Heart right ventricle (tissue), 16 donors: ENCODE measurements around the gene ABLIM2. TPM values are rescaled to one million over a fixed set of nuclear protein-coding genes. Genes with fewer than 3 reads are reported as not detected.
A peak's percentile ranks its signal among the peaks of the same experiment; 100 is the strongest.

Experiments used
- ATAC-seq, 8 donors: fragments of 200-7000 bp; cut with Tn5 transposase; one replicate each; pipeline ENCODE4 v1.9.1; 2020; ENCODE audit warnings: mild to moderate bottlenecking in 8 of 8, moderate library complexity in 8 of 8, moderate number of reproducible peaks in 1 of 8
- DNase-seq, 2 donors: peaks; one replicate each; pipeline ENCODE4 v3.0.0-alpha.2; 2020
- H3K27ac ChIP-seq, 10 donors: fragments of 200-600 bp; sonication (generic) in 2 of 10; one replicate each; pipeline versions ENCODE4 v1.5.0 to v1.8.0; 2020 to 2022; ENCODE audit warnings: mild to moderate bottlenecking in 3 of 10
- H3K27me3 ChIP-seq, 7 donors: fragments of 200-600 bp; one replicate each; pipeline ENCODE4 v1.8.0; 2021 to 2022; ENCODE audit warnings: mild to moderate bottlenecking in 2 of 7
- H3K36me3 ChIP-seq, 9 donors: fragments of 200-600 bp; sonication (generic) in 1 of 9; one replicate each; pipeline versions ENCODE4 v1.5.0 to v1.8.0; 2020 to 2022; ENCODE audit warnings: mild to moderate bottlenecking in 2 of 9
- H3K4me1 ChIP-seq, 9 donors: fragments of 200-600 bp; sonication (generic) in 1 of 9; one replicate each; pipeline versions ENCODE4 v1.5.0 to v1.8.0; 2020 to 2022; ENCODE audit warnings: mild to moderate bottlenecking in 4 of 9
- H3K4me3 ChIP-seq, 10 donors: fragments of 200-600 bp; sonication (generic) in 2 of 10; one replicate each; pipeline versions ENCODE4 v1.5.0 to v1.8.0; 2020 to 2022; ENCODE audit warnings: mild to moderate bottlenecking in 7 of 10, moderate library complexity in 2 of 10
- H3K9me3 ChIP-seq, 11 donors: fragments of 200-600 bp in 10 of 11; sonication (generic) in 2 of 11; one replicate each; pipeline versions ENCODE4 v1.5.0 to v1.8.0; 2013 to 2022; ENCODE audit warnings: mild to moderate bottlenecking in 2 of 11, control low read depth in 1 of 11, moderate library complexity in 1 of 11
- WGBS, 2 donors: extraction: QIAGEN DNeasy Blood & Tissue Kit; methylation state at CpG; one replicate each; pipeline ENCODE4 v1.1.7; 2013; ENCODE audit warnings: inconsistent platforms in 1 of 2; 5-methylcytosine and 5-hydroxymethylcytosine counted together
- intact Hi-C, 10 donors: fragments of 100-400 bp; cut with DNase I; formaldehyde crosslinking; loops; one replicate each; pipeline versions ENCODE4 v1.11.1 to v1.14.2; 2022
- long read RNA-seq, 3 donors: library from polyadenylated mRNA; unstranded; transcript quantifications; one replicate each; pipeline ENCODE4 v2.0.0, GENCODE V29; 2020 to 2021
- polyA plus RNA-seq, 2 donors: library from polyadenylated mRNA; stranded (reverse); fragments of 200-250 nt; gene quantifications; one replicate each; pipeline ENCODE4 v1.2.3, GENCODE V29; 2013
- total RNA-seq, 10 donors: library from RNA; stranded (reverse); fragmentation: NEBNext Ultra II Directional in 3 of 10; extraction: Animal tissue kit (Norgen Biotek cat#: 25700) in 3 of 10; gene quantifications; one replicate each; pipeline versions ENCODE4 v1.2.1 to v1.2.4, GENCODE V29; 2021 to 2023
- TF ChIP-seq, protein P1 (sequence below), 9 donors: fragments of 200-600 bp; sonication (generic) in 2 of 9; IDR thresholded peaks; one replicate each; pipeline versions ENCODE4 v1.5.0 to v1.8.0; 2021 to 2022; ENCODE audit warnings: antibody characterized with exemption in 9 of 9, mild to moderate bottlenecking in 5 of 9, moderate library complexity in 1 of 9
- donor health status: Arrhythmogenic right ventricular cardiomyopathy.
- donor health status: ischemic (EF 13 %, LVEDD 7.1; RV severe dilation, severe dysfunction).
- donor health status: healthy with polysubstance abuse.
- donor health status: DM: no; HTN: yes; CAD: no.
- donor health status: DM: no; HTN: no; CAD: no.
- donor health status: ischemic (EF 25% LVEDD 6.9; RV normal size, moderate dysfunction).
- donor health status: ischemic (EF 25% LVEDD 5.7; RV mildly dilated, moderate dysfunction).
- donor health status: healthy.
- donor health status: DM: yes; HTN: yes; CAD: no.
- donor health status: Ischemic cardiomyopathy.
- donor health status: ischemic (EF 35%, LVEDD 5.7; RV mildly dilated, moderate dysfunction).
- donor health status: nonischemic (EF 11% LVEDD 7.7; RV severe dilation, severe dysfunction).
- donor health status: DM: yes; HTN: yes; CAD: no.
- donor health status: PGD.
- donor health status: ischemic (EF 29% LVEDD 5.4; RV normal size, mild dysfunction).
- donor health status: nonischemic (EF 23%, LVEDD 6.1; RV moderate dilation, normal function).

The ABLIM2 gene
- total RNA-seq (10 to 100 TPM; 11.6 to 27.8 (median 17.7) TPM), polyA plus RNA-seq (1 to 10 TPM; 7.2 to 9.1 TPM)
- long read RNA-seq, donor 1, partial matches to known transcripts, result 1 of 4 reads
- long read RNA-seq, donor 1, other reads (novel, unspliced or antisense), result 3 of 4 reads
- long read RNA-seq, donor 2, partial matches to known transcripts, result 1 of 10 reads
- long read RNA-seq, donor 2, other reads (novel, unspliced or antisense), result 9 of 10 reads
- long read RNA-seq, donor 3, partial matches to known transcripts, result 5 of 7 reads
- long read RNA-seq, donor 3, other reads (novel, unspliced or antisense), result 2 of 7 reads

DNA sequence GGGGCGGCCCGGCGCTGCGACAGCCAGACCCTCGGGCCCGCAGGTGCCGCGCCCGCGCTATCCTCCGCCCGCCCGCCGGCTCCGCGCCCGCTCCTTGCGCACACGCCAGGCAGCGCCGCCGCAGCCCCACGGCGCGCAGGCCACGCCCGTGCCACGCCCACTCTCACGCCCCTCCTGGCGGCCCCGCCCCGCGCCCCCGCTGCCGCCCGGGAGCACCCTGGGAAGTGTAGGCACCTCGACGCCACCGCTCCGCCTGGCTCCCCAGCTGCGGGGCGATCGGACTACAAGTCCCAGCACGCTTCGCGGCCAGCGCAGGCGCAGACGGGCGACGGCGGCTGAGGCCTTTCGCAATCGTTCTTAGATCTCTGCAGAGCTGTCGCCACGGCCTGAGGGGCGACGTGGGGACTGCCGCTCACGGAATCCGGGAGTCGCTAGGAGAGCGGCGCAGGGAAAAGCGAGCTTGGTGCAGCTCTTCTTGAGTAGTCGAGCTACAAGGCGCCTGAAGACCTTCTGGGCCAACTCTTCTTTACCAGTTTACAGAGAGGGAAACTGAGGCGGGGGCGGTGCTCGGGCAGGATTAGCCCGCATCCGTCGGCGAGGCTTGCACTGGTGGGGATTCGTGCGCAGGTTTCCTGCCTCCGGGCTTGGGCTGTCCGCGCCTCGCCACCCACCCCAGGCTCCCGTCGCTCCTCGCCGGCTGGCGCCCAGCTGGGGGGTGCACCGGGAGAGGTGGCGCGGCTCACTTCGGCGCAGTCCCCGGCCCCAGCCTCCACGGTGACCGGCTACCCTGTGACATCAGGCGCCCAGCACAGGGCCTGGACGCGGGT is at the start of gene ABLIM2:
ABLIM2 (minus strand) TSS at position 104 of the 827 bp plus-strand sequence. CDS start 124 bp downstream, outside the sequence.
- TF ChIP-seq, protein P1, sequence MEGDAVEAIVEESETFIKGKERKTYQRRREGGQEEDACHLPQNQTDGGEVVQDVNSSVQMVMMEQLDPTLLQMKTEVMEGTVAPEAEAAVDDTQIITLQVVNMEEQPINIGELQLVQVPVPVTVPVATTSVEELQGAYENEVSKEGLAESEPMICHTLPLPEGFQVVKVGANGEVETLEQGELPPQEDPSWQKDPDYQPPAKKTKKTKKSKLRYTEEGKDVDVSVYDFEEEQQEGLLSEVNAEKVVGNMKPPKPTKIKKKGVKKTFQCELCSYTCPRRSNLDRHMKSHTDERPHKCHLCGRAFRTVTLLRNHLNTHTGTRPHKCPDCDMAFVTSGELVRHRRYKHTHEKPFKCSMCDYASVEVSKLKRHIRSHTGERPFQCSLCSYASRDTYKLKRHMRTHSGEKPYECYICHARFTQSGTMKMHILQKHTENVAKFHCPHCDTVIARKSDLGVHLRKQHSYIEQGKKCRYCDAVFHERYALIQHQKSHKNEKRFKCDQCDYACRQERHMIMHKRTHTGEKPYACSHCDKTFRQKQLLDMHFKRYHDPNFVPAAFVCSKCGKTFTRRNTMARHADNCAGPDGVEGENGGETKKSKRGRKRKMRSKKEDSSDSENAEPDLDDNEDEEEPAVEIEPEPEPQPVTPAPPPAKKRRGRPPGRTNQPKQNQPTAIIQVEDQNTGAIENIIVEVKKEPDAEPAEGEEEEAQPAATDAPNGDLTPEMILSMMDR (IDR thresholded peaks at IDR 0.05), result peak in 1 of 9 donors; percentile 14
- peak within 1 kb of the TSS in 9 of 10 donors; percentile 36 to 87 (median 82) for H3K27ac ChIP-seq
- peak; percentile 97 to 99 for DNase-seq
- peak within 1 kb of the TSS; percentile 59 to 97 (median 90) for H3K4me3 ChIP-seq
- intact Hi-C loops, result loop anchor here in 1 of 10 donors (5.0 kb wide), 1 partner anchor 107 kb away; no protein-coding TSS in a partner anchor
- H3K4me1 ChIP-seq, result peaks cover 9 to 35% (median 23%) of the 10 kb centered on the region in 9 donors
- H3K9me3 ChIP-seq, result no peaks in the 10 kb centered on the region
- WGBS, 2 donors, result 0% methylated on average over 94 to 96 of the region's 96 CpGs
- no peaks in the 10 kb centered on the region for H3K36me3 ChIP-seq
- H3K27me3 ChIP-seq, result peaks cover 0 to 22% (median 6%) of the 10 kb centered on the region in 7 donors
- peak; percentile 95 to 99 (median 98) for ATAC-seq

DNA sequence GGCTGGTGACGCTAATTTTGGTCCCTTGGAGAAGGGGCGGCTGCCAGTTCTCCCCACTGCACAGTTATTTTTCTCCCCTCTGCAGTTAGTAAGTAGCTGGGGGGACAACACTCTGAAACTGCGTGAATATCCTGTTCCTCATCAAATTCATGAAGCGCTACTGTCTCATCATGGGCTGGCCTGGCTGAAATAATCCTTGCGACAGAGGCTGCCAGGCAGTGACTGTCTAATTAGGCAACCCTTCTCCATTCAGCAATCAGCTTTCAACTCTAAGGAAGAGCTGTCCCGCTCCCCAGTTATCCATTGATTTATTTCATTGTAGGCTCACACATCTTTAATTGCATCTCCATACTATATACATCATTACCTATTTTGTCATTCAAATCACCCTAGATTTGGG is 48.7 kb upstream of the ABLIM2 start:
- DNase-seq, result no peak
- H3K27ac ChIP-seq, result no peak overlapping the region
- H3K4me1 ChIP-seq, result peaks cover 0 to 53% (median 0%) of the 10 kb centered on the region in 9 donors
- intact Hi-C loops, result no loop called here
- H3K27me3 ChIP-seq, result no peaks in the 10 kb centered on the region
- no peak overlapping the region for H3K4me3 ChIP-seq
- no peaks in the 10 kb centered on the region for H3K9me3 ChIP-seq
- ATAC-seq, result no peak
- peaks cover 0 to 45% (median 0%) of the 10 kb centered on the region in 9 donors for H3K36me3 ChIP-seq
- TF ChIP-seq, protein P1 (IDR thresholded peaks at IDR 0.05), result no peak
- WGBS, 2 donors, result 91 to 93% methylated on average over 6 of the region's 6 CpGs

DNA sequence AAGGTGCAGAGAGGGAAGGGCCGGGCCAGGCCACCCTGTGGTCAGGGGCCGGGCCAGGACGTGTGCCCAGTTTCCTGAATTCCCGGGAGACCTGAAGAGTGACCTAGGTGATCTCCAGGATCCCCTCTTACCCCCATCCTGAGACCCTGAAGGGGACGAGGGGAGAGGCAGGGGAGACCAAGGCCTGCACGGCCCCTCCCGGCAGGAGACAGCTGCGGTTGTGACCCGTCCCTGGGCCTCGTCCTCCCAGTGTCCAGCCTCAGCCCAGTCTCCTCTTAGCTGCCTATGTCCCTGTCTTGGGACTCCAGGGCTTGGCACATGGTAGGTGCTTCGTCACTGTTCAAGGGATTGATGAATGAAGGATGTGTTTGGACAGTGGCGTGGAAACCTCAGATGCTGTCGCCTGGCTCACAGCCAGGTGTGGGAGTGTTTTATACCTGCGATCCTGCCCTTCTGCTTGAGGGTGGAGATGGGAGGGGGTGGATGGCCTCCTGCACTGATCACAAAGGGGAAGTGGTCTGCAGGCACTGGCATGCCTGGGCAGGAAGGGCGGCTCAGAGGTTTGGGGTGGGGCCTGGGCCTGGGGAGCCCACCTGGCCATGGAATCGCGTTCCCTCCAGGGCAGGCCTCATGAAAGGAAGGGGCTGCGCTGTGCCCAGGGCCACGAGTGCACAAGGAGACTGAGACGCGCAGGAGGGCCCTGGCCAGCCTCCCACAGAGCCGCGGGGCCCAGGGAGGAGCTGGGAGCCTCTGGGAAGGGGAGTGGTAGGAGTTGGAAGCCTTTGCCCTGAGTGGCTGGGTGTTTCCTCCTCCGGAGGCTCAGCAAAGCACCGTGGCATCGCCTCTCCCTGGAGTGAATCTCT is 47.4 kb upstream of the ABLIM2 start:
- Histone ChIP-seq H3K36me3 (peaks cover 0 to 41% (median 0%) of the 10 kb centered on the region in 9 donors), H3K4me1 (peaks cover 4 to 66% (median 12%) of the 10 kb centered on the region in 9 donors), H3K9me3 (no peaks in the 10 kb centered on the region), H3K4me3 (no peak overlapping the region), H3K27me3 (no peaks in the 10 kb centered on the region), H3K27ac (no peak overlapping the region)
- ATAC-seq (no peak), DNase-seq (no peak)
- intact Hi-C loops, result no loop called here
- 74 to 82% methylated on average over 26 of the region's 26 CpGs for WGBS, 2 donors
- TF ChIP-seq, protein P1 (IDR thresholded peaks at IDR 0.05), result no peak
